Renal pelvis (tissue), 4 donors: ENCODE data around the gene CCDC82. TPM values are rescaled to one million over a fixed set of nuclear protein-coding genes. Genes with fewer than 3 reads are reported as not detected.

Source experiments
- DNase-seq: peaks from one replicate; pipeline ENCODE4 v3.0.0-alpha.2; 2013
- polyA plus RNA-seq, 3 donors: library from polyadenylated mRNA; unstranded; fragments of 120-200 nt; gene quantifications; one replicate each; pipeline ENCODE4 v1.2.1, GENCODE V29; 2013; ENCODE audit not compliant: insufficient read length in 3 of 3

CCDC82 gene
- polyA plus RNA-seq, 3 donors, result 43.4 to 51.6 (median 47.9) TPM

DNA sequence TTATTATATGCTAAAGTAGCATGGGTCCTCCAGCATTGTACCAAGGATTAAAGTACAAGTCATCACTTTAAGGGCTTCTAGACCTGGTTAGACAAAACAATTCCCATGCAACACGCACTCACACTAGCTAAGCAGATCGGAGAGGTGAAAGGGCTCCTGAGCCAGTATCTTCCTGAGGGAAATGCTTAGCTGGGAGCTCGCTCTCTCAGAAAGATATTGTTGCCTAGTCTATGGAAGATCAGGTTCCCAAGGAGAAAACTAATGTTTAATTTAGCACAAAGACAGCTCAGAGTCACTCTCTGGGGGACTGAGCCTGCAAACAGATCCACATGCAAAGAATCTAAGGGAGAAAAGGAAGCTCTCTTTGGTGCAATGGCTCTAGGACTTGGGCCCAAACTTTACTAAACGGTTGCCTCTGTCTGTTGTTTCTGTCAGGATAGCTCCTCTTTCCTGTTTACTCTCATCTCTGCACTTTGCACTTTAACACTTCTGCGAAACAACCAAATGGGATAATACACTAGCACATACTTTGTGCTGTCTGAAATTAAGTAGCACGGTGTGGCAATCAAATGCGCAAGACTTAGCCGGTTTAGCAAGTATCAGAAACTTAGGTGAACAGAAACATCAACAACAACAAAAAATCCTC lies 57.5 kb downstream of the CCDC82 start:
- no peak for DNase-seq

- DNase-seq, result no peak
These were observed 58.0 kb downstream of the CCDC82 start for GRCh38 chr11:96331699-96332116.

DNA sequence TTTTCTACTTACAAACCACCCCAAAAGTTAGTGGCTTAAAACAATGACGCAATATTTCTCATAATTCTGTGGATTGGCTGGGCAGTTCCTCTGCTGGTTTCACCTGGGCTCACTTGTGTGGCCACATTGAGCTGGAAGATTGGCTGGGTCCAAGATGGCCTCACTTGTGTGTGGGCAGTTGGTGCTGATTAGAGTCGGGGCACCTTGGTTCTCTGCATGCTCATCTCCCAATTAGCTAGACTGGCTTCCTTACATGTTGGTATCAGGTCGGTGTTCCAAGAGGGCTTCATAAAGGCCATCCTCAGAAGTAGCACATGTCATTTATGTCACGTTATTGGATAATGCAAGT lies 59.2 kb downstream of the CCDC82 start:
- no peak for DNase-seq

DNA sequence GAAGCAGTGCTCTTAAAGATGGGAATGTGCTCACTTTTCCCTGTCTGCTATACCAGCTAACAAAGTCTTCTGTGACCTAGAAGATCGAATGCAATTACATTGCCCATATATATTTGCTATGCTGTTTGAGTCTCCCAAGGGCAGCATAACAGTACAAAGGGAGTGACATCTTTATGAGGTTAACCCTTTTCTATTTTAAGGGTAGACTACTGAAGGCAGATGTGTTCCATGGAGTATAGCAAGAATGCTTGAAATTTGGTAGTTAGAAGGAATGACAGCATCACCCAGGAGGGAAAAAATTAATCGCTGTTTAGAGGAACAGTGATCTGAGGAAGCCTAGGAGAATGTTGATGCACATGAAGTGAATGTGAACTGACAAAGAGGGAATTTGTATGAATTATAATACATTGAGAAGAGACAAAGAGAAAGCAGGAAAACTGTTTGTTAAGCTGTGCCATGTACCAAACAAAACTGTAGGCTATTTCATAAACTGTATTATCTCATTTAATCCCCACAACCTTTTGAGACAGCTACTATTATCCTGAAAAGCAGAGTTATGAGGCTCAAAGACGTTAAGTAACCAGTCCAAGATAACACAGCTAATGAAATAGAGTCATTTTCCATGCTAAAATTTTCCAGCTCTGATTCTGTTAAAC lies 59.7 kb downstream of the CCDC82 start:
- no peak for DNase-seq

GRCh38 chr11:96329419-96329818 lies 60.3 kb downstream of the CCDC82 start:
- no peak for DNase-seq

DNA sequence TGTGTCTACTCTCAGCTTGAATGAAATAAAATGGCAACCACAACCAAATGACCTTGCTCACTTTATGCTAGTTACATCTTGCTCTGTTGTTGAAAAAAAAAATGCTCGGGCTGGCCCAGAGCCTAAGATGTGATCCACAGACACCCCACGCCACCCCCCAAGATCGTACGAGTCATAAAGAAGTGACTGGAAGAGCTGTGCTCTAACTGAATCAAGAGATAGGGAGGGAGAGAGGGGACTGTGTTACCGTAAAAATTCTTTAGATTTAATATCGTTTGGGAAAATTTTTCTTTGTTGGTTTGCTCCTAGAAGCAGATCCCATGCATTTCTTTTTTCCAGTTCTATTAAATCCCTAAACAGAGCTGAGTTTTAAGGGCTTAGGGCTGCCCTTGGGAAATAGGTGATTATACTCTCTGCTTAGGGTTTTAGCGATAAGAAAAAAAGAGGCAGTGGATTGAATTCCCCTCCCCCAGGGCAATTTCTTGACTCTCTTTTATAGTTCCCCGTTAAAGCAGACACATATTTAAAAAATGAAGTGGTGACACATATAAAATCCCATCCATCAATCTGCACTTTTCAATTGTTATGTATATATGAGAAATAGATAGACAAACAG lies 61.2 kb downstream of the CCDC82 start:
- DNase-seq, result no peak

GRCh38 chr11:96326959-96327358 lies 62.8 kb downstream of the CCDC82 start:
- DNase-seq, result peak; percentile 71

- DNase-seq, result no peak
These were observed 64.8 kb downstream of the CCDC82 start for GRCh38 chr11:96324912-96325311.

DNA sequence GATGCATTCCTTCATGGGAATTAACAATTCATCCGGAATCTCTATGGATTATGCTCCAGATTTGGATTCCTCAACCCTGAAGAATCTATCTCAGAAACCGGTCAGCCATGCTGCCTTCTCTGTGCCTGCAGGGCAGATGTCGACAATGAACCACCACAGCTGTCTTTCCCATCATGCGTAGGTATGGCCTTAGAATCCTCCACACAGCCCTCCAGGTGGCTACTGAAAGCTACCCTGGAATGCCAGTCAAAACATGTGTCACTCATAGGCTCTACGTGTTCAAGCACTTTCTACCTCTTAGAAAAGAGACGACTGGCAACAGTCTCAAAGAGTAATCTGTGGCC lies 66.1 kb downstream of the CCDC82 start:
- no peak for DNase-seq

DNA sequence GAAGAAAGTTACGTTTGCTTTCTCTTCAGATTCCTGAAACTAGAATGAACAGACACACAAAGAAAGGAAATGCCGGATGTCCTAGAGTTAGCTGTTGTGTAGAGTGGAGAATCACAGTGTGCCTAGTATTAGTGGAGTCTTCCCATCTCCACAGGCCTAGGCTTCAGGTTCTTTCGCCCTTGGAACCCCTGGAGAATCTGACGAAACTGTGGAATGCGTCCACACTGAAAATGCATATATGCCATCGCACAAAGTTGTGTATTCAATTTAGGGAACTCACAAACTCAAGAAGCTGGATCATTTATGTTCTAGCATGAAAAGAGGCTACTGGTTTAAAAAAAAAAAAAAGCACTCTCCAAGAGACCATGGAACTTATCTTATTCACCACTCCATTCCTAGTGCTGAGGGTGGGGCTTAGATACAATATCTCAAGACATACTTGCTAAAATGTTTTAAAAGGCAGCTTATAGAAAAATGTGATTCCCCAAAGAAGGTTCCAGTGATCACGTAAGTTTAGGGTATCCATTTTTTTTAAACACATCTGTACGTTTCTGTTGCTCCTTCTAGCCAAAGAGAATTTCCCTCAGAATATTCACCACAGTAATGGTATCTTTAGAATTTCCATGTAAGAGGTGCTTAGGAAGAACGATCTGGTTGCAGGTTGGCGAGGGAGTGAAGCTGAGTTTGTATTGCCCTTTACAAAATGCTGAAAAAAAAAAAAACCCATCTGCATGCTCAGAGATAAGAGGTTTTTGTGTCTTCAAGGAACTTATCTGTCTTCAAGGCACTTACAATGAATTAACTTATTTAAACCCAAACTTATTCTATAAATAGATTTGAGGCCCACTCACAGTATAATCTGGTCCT lies 66.7 kb downstream of the CCDC82 start:
- no peak for DNase-seq

GRCh38 chr11:96321091-96321490 lies 68.6 kb downstream of the CCDC82 start:
- no peak for DNase-seq

DNA sequence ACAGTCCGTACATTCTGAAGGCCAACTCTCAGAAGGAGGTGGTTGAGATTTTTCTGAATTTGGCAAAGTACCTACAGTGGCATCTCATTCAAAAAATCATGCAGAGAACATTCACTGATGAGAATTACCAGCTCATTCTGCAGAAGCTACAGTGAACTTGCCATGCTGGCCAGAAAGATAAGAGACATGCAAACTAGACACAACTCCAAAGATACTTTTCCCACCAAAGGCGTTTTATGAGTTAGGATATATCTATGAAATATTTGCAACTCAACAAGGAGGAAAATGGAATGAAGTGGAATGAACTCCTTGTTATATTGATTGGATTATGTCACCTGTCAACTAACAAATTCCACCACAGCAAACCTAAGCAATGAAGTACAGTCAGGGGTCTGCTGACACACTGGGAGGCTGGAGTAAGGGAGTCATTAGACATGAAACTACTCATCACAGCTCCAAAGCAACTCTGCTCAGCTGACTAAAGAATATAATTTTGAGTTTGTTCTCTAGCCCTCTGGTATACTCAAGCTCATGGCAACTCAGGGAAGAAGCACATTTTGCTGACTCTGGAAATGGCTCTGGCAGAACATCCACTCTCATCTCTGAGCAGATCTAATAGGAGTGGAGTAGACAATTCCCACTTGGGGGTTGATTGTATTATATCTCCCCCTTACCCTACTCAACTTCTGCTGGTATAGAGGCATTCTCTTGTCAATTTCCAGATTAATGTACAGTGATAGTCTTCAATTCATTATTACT lies 69.6 kb downstream of the CCDC82 start:
- no peak for DNase-seq

DNA sequence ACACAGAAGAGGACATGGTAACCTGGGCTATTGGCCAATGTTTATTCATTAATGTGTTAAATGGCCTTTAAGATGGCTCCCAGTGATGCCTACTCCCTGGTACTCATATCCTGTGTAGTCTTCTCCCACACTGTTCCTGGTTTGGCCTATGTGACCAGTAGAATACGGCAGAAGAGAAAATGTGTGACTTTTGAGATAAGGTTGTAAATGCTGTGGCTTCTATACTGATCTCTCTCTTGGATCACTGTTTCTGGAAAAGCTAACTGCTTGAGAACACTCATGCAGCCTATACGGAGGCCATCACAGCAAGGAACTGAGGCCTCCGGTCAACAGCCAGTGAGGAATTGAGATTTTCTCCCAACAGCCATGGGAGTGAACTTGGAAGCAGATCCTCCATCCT lies 70.9 kb downstream of the CCDC82 start:
- DNase-seq, result no peak

DNA sequence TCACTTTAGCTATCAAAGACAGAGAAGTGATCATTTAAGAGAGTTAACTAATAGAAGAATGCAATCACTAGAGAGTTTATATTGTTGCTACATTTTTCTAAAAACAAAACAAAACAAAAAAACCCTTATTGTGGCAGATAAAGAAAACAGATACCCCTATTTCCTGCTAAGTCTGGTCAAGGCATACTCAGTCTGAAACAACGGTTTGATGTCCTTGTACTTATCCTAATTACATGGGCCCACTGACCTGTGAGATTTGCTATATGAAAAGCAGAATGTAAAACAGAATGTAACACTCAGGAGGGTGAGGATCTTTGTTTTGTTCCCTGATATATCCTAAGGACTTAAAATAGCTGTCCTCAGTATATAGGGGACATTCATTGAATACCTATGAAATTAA lies 71.3 kb downstream of the CCDC82 start:
- no peak for DNase-seq

DNA sequence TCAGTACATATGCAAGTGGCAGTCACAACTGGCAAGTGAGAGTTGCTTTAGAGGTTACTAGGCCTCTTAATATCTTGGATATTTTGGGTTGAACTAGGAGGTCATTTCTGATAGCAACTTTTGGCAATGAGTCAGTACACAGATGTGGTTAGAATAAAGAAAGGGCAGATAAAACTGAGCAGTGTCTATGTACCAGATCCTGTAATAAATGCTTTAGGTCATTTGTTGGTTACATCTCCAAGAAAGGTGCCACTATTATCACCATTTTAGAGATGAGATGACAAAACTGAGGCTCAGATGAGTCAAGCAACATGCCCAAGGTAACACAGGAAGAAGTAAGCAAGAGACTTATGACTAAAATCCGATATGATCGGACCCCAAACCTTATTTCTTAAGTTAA lies 71.7 kb downstream of the CCDC82 start:
- DNase-seq, result no peak

GRCh38 chr11:96317571-96317970 lies 72.1 kb downstream of the CCDC82 start:
- DNase-seq, result no peak

DNA sequence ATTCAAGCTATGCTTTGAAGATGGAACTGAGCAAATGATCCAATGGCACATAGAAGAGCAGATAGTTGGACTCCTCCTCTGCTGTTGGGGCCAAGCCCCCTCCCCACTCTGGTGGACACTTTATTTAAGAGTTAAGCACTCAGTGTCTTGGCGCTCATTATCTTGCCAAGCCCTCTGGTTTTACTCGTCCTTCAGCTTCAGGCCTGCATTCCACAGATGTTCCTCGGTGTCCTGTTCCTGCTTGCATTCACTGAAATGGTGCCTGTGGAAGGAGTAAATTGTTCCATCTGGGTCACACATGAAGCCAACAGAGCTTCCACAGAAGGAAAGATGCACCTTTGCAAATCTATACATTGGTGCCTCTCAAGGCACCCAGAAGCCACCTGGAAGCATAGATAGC lies 72.8 kb downstream of the CCDC82 start:
- no peak for DNase-seq

DNA sequence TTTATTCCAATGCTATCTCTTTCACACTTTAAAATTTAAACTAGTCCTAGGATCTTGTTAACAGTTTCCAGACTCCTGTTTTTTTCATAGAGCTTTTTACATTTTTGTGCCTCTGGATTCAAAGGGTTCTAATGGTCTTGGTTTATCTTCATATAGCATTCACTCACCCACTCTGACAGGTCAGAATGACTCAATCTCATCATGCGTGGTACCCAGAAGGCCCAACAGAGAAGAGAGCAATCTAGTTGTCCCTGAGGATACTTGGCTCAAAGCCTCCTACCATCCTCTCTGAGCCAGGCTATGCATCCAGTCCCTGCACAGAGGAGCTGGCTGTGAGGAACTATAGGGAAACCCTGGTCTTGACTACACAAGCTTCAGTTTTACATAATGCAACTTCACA lies 74.2 kb downstream of the CCDC82 start:
- no peak for DNase-seq

DNA sequence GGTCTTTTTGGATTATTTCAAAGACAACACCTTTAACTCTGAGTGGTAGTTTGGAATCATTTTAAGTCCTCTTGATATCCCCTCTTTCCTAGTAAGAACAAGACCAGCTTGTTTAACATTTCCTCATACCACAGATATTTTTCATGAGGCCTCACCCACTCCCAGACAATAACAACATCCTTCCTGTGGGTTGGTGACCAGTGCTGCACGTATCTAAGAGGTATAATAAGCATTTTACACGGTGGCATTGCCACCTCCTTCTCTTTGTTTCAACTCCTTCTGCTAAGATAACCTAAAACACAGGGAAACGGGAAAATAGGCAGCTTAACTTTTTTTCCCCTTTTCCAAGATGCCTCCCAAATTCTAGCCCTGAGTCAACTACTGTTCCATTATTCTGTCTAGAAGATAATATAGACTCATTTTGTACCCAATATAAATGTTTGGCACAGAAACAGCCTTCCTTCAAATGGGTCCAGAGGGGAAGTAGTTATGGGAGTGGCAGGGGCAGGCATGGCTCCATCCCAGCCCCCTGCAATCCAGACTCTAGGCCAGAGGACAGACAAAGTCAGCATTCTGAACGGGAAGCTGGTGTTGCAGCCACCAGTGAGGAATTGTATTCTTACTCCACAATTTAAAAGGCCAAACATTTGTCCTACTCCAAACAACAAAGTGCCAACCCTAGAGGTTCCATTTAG lies 75.2 kb downstream of the CCDC82 start:
- DNase-seq, result no peak

DNA sequence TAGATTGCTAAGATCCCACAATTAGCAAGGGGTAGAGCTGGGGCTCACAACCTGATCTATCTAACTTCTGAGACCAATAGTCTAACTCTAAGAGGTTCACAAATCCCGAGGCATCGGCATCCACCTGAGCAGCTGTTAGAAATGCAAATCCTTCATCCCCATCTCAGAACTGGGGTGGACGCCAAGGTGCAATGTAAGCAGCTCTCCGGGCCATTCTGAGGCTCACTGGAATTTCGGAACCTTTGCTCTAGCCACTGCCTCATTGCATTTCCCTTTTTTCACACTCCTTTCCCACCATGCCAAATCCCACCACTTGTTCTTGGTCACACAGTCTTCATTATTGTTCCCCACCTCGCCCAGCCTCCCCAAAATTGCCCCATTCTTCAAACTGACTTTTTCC lies 76.5 kb downstream of the CCDC82 start:
- DNase-seq, result no peak

DNA sequence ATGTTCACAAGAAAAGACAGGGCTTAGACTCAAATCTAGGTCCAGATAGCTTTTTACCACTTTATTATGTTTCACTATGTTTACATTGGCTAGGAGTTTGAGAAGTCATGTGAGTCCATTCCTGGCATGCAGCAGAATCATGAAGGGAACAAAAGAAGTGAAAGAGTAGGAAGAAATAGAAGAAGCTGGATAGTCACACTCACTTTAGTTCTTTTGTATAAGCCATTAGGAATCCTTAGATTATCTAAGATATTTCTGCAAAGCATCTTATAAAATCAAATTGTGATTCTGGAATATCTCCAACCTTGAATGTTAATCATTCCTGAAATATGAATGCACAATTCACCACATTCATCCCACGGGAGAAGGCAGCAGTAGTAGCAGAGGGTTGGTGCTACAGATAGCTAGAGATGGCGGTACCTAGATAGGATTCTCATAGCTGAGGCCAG lies 78.6 kb downstream of the CCDC82 start:
- no peak for DNase-seq
